NCI-H1092 treated with DMSO at 0.1 percent for 48 hours (cell line): ENCODE data around the gene SEC22C.

Source experiments
- DNase-seq: peaks from one replicate; lab custom pipeline; 2025; lab: John Stamatoyannopoulos, UW

Gene SEC22C

DNA sequence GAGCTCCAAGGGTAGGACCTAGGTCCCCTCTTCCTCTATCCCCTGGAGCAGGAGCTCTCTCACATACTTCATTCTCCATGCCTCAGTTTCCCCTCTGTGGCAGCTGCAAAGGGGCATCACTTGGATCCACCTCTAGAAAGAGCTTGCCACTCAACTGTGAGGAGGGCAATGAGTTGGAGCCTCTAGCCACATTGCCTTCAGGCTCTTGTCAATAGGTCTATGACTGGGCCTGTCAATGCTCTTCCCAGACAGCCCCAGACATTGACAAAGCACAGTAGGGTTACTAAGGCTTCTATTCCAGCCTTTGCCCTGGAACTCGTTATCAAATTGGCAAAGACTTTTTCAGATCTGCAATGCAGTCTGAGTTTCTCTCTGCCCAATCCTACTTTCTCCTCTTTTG lies 83.7 kb downstream of the SEC22C start:
- DNase-seq: no peak
